WERI-Rb-1 (cell line): ENCODE results near the gene ABAT.
"Not testable (repeated sequence)": the region's sequence is repeated elsewhere in the genome, so short reads cannot be mapped to it uniquely, and the experiment has no call there.

ENCODE experiments used
- DNase-seq: peaks from one replicate; pipeline ENCODE4 v3.0.0-alpha.2; 2020
- H3K27ac ChIP-seq: fragments of 250-450 bp; sonication (Bioruptor Pico); 2 replicates; pipeline ENCODE4 v1.5.1; 2020; ENCODE audit warnings: mild to moderate bottlenecking, moderate library complexity
- H3K27me3 ChIP-seq: fragments of 250-450 bp; sonication (Bioruptor Pico); 2 replicates; pipeline ENCODE4 v1.5.1; 2021; ENCODE audit warnings: mild to moderate bottlenecking, low read depth, moderate library complexity; ENCODE audit not compliant: insufficient read depth, severe bottlenecking
- H3K36me3 ChIP-seq: fragments of 250-450 bp; sonication (Bioruptor Pico); 2 replicates; pipeline ENCODE4 v1.5.1; 2020; ENCODE audit warnings: mild to moderate bottlenecking, moderate library complexity
- H3K4me3 ChIP-seq: 2 replicates; pipeline ENCODE4 v1.5.1; 2011; ENCODE audit warnings: low read depth, mild to moderate bottlenecking, control low read depth, low read length
- H3K9me3 ChIP-seq: fragments of 250-450 bp; sonication (Bioruptor Pico); 2 replicates; pipeline ENCODE4 v1.5.1; 2021; ENCODE audit warnings: mild to moderate bottlenecking, moderate library complexity; ENCODE audit not compliant: severe bottlenecking
- TF ChIP-seq, protein P1 (sequence below): IDR thresholded peaks from 2 replicates; pipeline ENCODE4 v1.5.1; 2011; ENCODE audit warnings: low read depth, mild to moderate bottlenecking, control low read depth, inconsistent platforms, low read length

ABAT gene

DNA sequence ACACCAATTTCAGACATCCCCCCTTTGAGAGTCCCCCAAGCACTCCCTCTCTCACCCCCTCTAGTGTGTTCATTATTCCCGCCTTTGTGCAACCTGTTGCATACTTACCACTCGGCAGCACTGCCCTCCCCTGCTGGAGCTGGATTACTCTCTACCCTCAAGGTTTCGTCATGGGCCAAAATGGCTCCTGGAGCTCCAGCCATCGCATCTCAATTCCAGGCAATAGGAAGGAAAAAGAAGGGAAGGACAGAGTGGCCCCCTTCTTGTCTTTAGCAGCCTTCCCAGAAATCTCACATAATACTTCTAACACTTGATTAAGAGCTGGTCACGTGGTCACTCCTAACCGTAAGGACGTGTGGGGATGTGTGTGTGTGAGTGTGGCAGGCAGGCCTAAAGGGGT is 102.8 kb downstream of the ABAT start:
- no peaks in the 10 kb centered on the region for H3K36me3 ChIP-seq
- H3K27me3 ChIP-seq, result peaks cover 7% of the 10 kb centered on the region
- H3K9me3 ChIP-seq, result peaks cover 2% of the 10 kb centered on the region
- no peak overlapping the region for H3K4me3 ChIP-seq
- H3K27ac ChIP-seq, result no peak overlapping the region
- TF ChIP-seq, protein P1, sequence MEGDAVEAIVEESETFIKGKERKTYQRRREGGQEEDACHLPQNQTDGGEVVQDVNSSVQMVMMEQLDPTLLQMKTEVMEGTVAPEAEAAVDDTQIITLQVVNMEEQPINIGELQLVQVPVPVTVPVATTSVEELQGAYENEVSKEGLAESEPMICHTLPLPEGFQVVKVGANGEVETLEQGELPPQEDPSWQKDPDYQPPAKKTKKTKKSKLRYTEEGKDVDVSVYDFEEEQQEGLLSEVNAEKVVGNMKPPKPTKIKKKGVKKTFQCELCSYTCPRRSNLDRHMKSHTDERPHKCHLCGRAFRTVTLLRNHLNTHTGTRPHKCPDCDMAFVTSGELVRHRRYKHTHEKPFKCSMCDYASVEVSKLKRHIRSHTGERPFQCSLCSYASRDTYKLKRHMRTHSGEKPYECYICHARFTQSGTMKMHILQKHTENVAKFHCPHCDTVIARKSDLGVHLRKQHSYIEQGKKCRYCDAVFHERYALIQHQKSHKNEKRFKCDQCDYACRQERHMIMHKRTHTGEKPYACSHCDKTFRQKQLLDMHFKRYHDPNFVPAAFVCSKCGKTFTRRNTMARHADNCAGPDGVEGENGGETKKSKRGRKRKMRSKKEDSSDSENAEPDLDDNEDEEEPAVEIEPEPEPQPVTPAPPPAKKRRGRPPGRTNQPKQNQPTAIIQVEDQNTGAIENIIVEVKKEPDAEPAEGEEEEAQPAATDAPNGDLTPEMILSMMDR, result no peak
- DNase-seq, result no peak

DNA sequence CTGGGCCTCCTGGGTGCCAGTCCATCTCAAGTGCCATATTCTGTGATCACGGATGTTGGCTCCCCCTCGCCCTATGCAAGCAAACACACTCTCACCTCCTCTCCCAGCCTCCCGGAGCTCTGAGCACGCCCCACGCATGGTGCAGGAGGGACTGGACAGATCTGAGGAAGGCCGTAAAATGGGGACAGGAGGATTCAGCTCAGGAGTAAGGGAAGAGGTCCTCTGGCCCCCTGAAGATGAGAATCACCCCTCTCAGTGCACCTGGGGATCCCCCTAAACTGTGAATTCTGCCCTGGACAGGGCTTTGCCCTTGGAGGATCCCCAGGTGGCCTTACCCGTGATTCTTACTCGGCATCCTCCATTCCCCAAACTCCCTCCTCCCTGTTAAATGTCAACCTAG is 107.4 kb downstream of the ABAT start:
- DNase-seq, result no peak
- TF ChIP-seq, protein P1, result no peak
- Histone ChIP-seq H3K4me3 (no peak overlapping the region), H3K9me3 (peaks cover 2% of the 10 kb centered on the region), H3K36me3 (no peaks in the 10 kb centered on the region), H3K27ac (no peak overlapping the region), H3K27me3 (peaks cover 22% of the 10 kb centered on the region)

DNA sequence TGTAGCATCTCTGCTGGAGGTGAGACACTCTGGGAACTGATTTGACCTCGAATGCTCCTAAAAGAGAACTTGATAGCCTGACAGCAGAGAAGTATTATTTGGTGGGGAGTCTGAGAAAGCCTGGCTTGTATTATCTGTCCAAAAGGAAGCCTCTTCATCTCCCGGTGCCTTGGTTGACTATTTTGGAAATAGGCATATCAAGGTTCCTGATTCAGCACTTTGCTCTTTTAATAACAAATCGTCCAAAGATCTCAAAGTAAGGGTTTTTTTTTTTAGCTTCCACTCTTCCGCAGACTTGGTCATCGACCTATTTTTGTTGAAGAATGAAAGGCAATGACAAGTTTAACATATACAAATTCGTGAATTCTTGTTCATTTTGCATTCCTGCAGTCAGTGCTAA is 108.3 kb downstream of the ABAT start:
- H3K36me3 ChIP-seq, result no peaks in the 10 kb centered on the region
- H3K4me3 ChIP-seq, result no peak overlapping the region
- TF ChIP-seq, protein P1, result no peak
- H3K27me3 ChIP-seq, result peaks cover 22% of the 10 kb centered on the region
- H3K27ac ChIP-seq, result no peak overlapping the region
- no peaks in the 10 kb centered on the region for H3K9me3 ChIP-seq
- no peak for DNase-seq

DNA sequence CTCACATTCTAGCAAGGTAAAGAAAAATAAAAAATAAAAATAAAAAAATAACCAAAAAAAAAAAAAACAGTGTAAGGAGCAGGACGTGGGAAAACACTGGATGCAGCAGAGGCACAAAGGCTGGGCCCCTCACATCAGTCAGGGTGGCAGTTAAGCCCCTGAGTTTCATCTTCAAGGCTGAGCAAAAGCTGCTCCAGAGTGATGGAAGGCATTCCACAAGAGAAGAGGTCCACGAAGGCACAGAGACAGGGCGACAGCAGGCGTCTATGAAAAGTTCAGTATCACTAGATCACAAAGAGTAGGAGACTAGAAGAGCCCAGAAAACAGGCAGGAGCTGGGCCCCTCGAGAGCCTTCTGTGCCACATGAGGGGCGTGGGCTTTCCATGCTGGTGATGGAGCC is 111.0 kb downstream of the ABAT start:
- DNase-seq, result no peak
- Histone ChIP-seq H3K9me3 (no peaks in the 10 kb centered on the region), H3K27me3 (peaks cover 22% of the 10 kb centered on the region), H3K4me3 (no peak overlapping the region), H3K27ac (no peak overlapping the region), H3K36me3 (no peaks in the 10 kb centered on the region)
- TF ChIP-seq, protein P1, result no peak

DNA sequence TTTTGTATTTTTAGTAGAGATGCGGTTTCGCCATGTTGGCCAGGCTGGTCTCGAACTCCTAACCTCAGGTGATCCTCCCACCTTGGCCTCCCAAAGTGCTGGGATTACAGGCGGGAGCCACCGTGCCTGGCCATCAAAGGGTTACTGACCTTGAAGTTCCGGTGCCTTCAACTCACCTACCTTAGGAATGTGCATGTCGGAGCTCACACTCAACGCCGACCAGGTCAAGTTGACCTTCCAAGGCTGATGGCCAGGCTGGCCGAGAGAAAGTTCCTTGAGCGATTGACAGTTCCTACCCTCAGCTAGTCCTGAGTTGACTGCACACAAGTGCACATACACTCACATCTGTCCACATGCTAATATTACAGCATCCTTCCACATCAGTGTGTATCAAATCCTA is 111.9 kb downstream of the ABAT start:
- not testable (repeated sequence) for H3K4me3 ChIP-seq, H3K9me3 ChIP-seq, H3K27ac ChIP-seq, H3K36me3 ChIP-seq, DNase-seq
- peaks cover 22% of the 10 kb centered on the region for H3K27me3 ChIP-seq

DNA sequence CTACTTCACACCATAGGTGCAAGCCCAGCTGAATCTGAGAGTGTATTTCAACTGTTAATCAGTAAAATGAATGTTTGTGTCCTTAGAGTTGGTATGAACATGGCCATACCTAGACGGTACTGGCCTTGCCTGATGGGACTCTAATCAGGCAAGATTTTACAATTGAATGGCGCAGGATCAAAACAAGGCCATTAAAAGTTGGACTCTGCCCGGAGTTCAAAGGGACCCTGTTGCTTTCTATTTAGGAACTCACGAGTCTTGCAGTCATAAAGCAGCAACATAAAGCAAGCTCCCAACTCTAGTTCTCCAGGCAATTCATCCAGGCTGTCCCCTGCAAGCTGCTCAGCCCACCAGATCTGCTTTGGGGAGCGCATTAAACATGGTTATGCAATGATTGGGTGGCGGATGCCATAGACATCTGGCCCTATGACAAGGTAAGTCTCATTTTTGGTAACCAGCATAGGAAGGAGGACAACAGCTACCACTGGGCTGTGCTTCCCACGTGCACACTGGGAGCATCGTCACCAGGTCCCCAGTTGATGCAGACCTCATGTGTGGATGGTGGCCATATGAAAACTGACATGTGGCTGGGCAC is 114.3 kb downstream of the ABAT start:
- H3K9me3 ChIP-seq, result no peaks in the 10 kb centered on the region
- H3K4me3 ChIP-seq, result no peak overlapping the region
- TF ChIP-seq, protein P1, result no peak
- no peak for DNase-seq
- no peak overlapping the region for H3K27ac ChIP-seq
- peaks cover 6% of the 10 kb centered on the region for H3K27me3 ChIP-seq
- H3K36me3 ChIP-seq, result no peaks in the 10 kb centered on the region
